ENCODE measurements around the gene SLC6A2. TPM values are rescaled to one million over a fixed set of nuclear protein-coding genes. Genes with fewer than 3 reads are reported as not detected.
"Not testable (repeated sequence)": the region's sequence is repeated elsewhere in the genome, so short reads cannot be mapped to it uniquely, and the experiment has no call there.

SLC6A2 gene
- total RNA-seq: not detected

DNA sequence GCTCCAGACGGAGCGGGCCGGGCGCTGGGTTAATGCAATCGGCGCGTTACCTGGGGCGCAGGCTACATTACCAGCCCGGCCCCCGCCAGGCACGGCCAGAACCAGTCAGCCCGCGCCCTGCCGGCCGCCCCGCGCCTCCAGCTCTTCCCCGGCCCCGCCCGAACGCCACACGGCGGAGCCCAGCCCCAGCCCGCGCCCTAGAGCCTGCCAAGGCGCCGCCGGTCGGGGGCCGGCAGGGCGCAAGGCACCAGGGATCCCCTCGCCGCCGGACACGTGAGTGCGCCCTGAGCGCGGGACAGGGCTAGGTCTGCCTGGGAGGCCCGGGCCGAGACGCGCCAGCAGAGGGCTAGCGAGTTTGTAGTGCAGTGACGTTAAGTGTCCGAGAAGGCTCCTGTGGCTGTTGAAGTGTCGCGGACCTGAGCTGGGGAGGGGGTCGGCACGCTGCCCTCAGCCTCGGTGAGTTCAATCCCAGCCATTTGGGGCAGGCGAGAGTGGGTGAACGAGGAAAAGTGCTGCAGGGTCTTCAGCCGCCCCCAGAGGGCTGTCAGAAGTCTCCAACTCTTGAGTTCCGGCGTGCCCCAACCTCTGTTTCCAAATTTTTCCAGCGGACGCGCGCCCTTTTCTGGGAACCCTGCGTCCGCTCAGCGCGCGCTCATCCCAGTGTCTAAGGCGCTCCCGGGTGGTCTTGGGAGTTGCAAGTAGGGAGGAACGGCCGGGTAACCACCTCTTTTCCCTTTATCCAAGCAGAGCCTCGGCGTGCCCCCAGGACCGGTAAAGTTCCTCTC lies at the start of gene SLC6A2:
SLC6A2 (plus strand) TSS at position 92 of the 785 bp plus-strand sequence. CDS start 707 bp downstream, outside the sequence.
- no peak within 1 kb of the TSS for H3K4me3 Mint-ChIP-seq
- peaks cover 10% of the 10 kb centered on the region for H3K27me3 Mint-ChIP-seq
- no peaks in the 10 kb centered on the region for H3K9me3 Mint-ChIP-seq
- DNase-seq: no peak
- H3K36me3 Mint-ChIP-seq: no peaks in the 10 kb centered on the region
- ChIA-PET POLR2A (no interaction called here), CTCF (no interaction called here)
- no peak within 1 kb of the TSS for H3K27ac Mint-ChIP-seq
- intact Hi-C loops (cut with micrococcal nuclease): no loop called here
- H3K4me1 Mint-ChIP-seq (ENCODE audit: low read depth): no peaks in the 10 kb centered on the region

DNA sequence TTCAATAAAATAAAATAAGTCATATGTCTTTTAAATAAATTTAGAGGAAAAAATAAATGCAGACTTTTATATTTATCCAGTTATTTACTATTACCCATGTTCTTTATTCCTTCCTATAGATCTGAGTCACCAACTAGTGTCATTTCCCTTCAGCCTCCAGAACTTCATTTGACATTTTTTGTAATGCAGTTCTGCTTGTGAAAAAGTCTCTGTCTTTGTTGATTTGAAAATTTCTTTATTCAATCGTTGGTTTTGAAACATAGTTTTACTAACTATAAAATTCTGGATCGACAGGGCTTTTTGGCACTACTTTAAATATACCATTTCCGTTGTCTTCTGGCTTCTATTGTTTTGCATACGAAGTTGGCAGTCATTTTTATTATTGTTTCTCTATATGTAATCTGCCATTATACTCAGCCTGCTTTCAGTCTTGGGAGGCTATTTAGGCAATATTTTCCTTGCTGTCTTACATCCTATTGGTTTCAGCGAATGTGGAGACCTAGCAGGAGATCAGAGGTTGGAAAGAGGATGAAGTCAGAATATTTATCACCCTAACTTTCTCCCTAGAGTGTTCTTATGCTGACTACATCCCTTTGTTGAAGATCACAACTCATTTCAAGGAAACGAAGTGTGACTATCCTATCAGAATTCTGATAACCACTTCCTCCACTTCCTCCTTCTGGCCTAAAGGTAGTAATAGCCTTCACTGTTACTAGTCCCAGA lies 42.0 kb upstream of the SLC6A2 start:
- H3K27ac Mint-ChIP-seq: no peak overlapping the region

DNA sequence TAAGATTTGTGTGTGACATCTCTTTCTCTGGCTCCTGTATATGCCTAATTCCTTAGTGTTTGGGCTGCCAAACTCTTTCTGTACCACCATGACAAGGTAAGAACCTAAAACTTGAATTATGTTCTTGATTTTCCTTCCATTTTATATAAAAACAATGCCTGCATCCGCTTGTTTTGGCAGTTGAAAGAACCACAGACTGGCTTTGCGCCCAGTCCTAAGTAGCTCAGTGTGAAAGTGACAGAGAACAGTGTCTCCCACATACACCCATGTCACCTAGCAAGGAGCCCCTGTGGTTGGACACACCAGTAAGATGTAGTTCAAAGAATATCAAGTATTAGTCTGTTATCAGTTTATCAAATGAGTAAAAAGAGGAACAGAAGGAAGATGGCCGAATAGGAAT lies 40.7 kb upstream of the SLC6A2 start:
- Mint-ChIP-seq H3K27me3 (peaks cover 12% of the 10 kb centered on the region), H3K4me1 (ENCODE audit: low read depth) (no peaks in the 10 kb centered on the region), H3K9me3 (no peaks in the 10 kb centered on the region), H3K36me3 (no peaks in the 10 kb centered on the region), H3K27ac (no peak overlapping the region), H3K4me3 (no peak overlapping the region)
- ChIA-PET POLR2A (no interaction called here), CTCF (no interaction called here)
- intact Hi-C loops (cut with micrococcal nuclease): no loop called here
- DNase-seq: no peak

More for the DNA sequence above, 42.0 kb upstream of the SLC6A2 start:
- Mint-ChIP-seq H3K9me3 (peaks cover 2% of the 10 kb centered on the region), H3K36me3 (no peaks in the 10 kb centered on the region), H3K4me3 (no peak overlapping the region), H3K27me3 (peaks cover 12% of the 10 kb centered on the region), H3K4me1 (ENCODE audit: low read depth) (no peaks in the 10 kb centered on the region)
- no peak for DNase-seq
- POLR2A ChIA-PET: no interaction called here
- CTCF ChIA-PET: no interaction called here
- intact Hi-C loops (cut with micrococcal nuclease): no loop called here

DNA sequence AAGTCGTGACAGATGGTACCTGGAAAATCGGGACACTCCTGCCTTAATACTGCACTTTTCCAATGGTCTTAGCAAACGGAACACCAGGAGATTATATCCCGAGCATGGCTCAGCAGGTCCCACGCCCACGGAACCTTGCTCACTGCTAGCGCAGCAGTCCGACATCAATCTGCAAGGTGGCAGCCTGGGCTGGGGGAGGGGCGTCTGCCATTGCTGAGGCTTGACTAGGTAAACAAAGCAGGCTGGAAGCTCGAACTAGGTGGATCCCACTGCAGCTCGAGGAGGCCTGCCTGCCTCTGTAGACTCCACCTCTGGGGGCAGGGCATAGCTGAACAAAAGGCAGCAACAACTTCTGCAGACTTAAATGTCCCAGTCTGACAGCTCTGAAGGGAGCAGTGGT lies 40.1 kb upstream of the SLC6A2 start:
- H3K36me3 Mint-ChIP-seq; DNase-seq; H3K4me3 Mint-ChIP-seq; POLR2A ChIA-PET; intact Hi-C loops (cut with micrococcal nuclease); H3K27ac Mint-ChIP-seq; H3K4me1 Mint-ChIP-seq (ENCODE audit: low read depth); H3K9me3 Mint-ChIP-seq; CTCF ChIA-PET: not testable (repeated sequence)
- peaks cover 12% of the 10 kb centered on the region for H3K27me3 Mint-ChIP-seq

DNA sequence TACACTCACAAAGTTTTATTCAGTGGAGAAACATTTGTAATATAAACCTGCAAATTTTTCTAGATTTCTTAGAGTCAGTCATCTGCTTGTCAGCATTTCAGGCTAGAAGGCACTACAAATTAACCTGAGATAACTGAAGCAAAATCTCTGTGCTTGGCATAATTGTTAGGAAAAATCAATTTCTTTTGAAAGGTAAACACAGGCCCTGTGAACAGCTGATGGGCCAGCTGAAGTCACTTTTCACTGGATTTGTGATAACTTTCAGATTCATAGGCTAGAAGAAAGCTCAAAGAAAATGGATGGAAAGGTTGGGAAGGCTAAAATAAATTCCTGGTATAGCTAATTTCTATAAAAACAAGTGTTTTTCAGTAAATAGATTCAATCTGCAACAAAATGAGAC lies 34.0 kb upstream of the SLC6A2 start:
- POLR2A ChIA-PET: no interaction called here
- no peaks in the 10 kb centered on the region for H3K4me1 Mint-ChIP-seq (ENCODE audit: low read depth)
- CTCF ChIA-PET: interaction anchor here (1.0 kb wide), 1 partner anchor 154 kb away, joined by 3 read pairs; no protein-coding TSS in a partner anchor
- no peaks in the 10 kb centered on the region for H3K36me3 Mint-ChIP-seq
- peaks cover 3% of the 10 kb centered on the region for H3K27me3 Mint-ChIP-seq
- peaks cover 2% of the 10 kb centered on the region for H3K9me3 Mint-ChIP-seq
- no peak overlapping the region for H3K27ac Mint-ChIP-seq
- DNase-seq: no peak
- intact Hi-C loops (cut with micrococcal nuclease): no loop called here
- no peak overlapping the region for H3K4me3 Mint-ChIP-seq

DNA sequence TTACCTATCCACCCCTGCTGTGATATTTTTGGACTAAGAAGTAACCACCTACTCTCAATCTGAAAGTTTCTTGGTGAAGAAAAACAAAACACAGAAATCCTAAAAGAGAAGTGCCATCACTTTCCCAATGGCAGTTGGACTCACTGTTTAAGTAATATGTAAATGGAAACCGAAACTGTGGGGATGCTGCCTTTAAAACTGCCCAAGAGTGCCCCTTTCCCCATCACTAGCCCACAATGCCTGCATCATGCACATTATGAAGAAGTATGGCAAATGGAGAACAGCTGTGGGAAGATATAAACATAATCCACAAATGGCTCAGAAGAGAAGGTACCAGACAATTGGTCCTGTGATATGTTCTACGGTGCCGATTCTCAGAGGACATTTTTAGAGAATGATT lies 33.5 kb upstream of the SLC6A2 start:
- no peak for DNase-seq
- CTCF ChIA-PET: interaction anchor here (1.0 kb wide), 1 partner anchor 154 kb away, joined by 3 read pairs; no protein-coding TSS in a partner anchor
- no peaks in the 10 kb centered on the region for H3K36me3 Mint-ChIP-seq

DNA sequence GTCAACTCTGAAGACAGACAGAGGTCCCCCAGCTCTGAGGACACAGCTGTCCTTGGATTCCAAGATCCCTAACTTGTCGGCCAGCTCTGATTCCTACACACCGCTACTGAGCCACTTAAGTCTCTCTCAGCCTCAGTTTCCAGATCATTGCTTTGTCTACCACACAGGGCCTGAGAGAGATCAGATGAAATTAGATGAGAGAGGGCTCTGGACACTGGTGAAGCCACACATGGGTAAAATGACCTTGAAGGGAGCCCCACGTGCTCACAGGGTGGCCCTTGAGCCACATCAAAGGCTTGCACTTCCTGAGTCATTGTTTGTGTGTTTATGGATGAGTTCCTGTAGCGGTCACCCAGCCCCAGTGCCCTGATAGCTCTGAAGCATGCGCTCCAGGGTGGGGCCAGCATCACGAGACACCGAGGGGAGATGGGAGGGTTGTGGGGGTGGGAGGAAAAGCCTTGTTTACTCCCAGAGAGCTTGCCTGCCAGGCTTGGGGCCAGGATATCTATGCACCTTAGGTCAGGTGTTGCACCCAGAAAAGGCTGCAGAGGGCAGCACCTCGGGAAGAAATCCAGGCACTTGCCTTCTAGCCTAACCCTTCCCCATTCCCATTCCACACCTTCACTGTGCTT lies 32.7 kb upstream of the SLC6A2 start:
- DNase-seq: no peak
- ChIA-PET POLR2A (no interaction called here), CTCF (interaction anchor here (0.7 kb wide), 1 partner anchor 14 kb away, joined by 3 read pairs; no protein-coding TSS in a partner anchor)
- Mint-ChIP-seq H3K27ac (no peak overlapping the region), H3K4me3 (no peak overlapping the region), H3K4me1 (ENCODE audit: low read depth) (no peaks in the 10 kb centered on the region), H3K9me3 (peaks cover 2% of the 10 kb centered on the region), H3K27me3 (peaks cover 1% of the 10 kb centered on the region), H3K36me3 (no peaks in the 10 kb centered on the region)
- intact Hi-C loops (cut with micrococcal nuclease): no loop called here

More for the DNA sequence above, 33.5 kb upstream of the SLC6A2 start:
- intact Hi-C loops (cut with micrococcal nuclease): no loop called here
- POLR2A ChIA-PET: no interaction called here
- Mint-ChIP-seq H3K4me1 (ENCODE audit: low read depth) (no peaks in the 10 kb centered on the region), H3K9me3 (peaks cover 2% of the 10 kb centered on the region), H3K4me3 (no peak overlapping the region), H3K27ac (no peak overlapping the region), H3K27me3 (peaks cover 2% of the 10 kb centered on the region)

DNA sequence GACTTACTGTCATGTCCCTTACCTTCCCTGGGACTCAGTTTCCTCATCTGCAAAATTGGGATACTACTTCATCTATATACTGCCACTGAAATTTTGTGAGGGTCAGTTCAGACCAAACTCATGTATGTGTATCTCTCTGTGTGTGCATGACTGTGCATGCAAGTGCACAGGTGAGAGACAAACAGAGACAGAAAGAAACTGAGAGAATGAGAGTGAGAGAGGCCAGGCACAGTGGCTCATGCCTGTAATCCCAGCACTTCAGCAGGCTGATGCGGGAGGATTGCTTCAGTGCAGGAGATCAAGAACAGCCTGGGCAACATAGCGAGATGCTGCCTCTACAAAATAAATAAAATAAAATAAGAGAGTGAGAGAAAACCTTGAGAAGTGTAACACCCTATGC lies 32.1 kb upstream of the SLC6A2 start:
- DNase-seq: no peak
- H3K36me3 Mint-ChIP-seq: no peaks in the 10 kb centered on the region
- H3K9me3 Mint-ChIP-seq: peaks cover 2% of the 10 kb centered on the region
- H3K27me3 Mint-ChIP-seq: peaks cover 1% of the 10 kb centered on the region
- ChIA-PET CTCF (no interaction called here), POLR2A (no interaction called here)
- H3K4me3 Mint-ChIP-seq: no peak overlapping the region
- no peaks in the 10 kb centered on the region for H3K4me1 Mint-ChIP-seq (ENCODE audit: low read depth)
- H3K27ac Mint-ChIP-seq: no peak overlapping the region
- intact Hi-C loops (cut with micrococcal nuclease): no loop called here

DNA sequence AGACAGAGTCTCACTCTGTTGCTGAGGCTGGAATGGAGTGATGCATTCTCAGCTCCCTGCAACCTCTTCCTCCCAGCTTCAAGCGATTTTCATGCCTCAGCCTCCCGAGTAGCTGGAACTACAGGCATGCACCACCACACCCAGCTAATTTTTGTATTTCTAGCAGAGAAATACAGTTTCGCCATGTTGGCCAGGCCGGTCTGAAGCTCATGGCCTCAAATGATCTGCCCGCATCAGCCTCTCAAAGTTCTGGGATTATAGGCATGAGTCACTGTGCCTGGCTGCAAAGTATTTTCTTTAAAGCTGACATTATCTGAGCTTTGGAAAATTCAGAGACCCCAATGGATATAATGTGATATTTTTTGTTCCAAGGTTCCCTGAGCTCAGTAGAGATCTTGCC lies 31.1 kb upstream of the SLC6A2 start:
- Mint-ChIP-seq H3K4me3 (no peak overlapping the region), H3K27ac (no peak overlapping the region), H3K27me3 (peaks cover 1% of the 10 kb centered on the region), H3K4me1 (ENCODE audit: low read depth) (no peaks in the 10 kb centered on the region), H3K36me3 (no peaks in the 10 kb centered on the region), H3K9me3 (peaks cover 2% of the 10 kb centered on the region)
- intact Hi-C loops (cut with micrococcal nuclease): no loop called here
- CTCF ChIA-PET: interaction anchor here (2.9 kb wide), 1 partner anchor 160 kb away, joined by 8 read pairs; no protein-coding TSS in a partner anchor
- POLR2A ChIA-PET: no interaction called here
- DNase-seq: no peak

DNA sequence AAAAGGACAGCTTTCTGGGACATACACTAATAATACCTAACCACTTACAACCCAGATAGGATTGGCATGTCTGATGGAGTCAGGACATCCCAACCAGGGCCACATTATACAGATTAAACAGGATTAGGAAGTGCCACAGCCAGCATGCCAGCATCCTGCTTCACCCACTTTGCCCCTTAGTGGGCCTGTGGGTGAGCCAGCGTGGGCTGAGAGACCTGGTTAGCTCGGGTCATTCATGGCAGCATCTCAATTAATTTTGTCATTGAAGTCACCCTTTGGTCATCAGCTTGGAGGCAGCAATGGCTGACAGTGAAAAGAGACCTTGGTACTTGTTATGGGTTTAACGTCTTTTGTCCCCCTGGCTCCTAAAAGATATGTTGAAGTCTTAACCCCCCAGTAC lies 29.9 kb upstream of the SLC6A2 start:
- H3K27ac Mint-ChIP-seq: no peak overlapping the region
- peaks cover 1% of the 10 kb centered on the region for H3K27me3 Mint-ChIP-seq
- no peaks in the 10 kb centered on the region for H3K9me3 Mint-ChIP-seq
- H3K4me1 Mint-ChIP-seq (ENCODE audit: low read depth): no peaks in the 10 kb centered on the region
- ChIA-PET POLR2A (interaction anchor here (0.6 kb wide), 1 partner anchor 16 kb away, joined by 3 read pairs; no protein-coding TSS in a partner anchor), CTCF (interaction anchor here (2.9 kb wide), 1 partner anchor 161 kb away, joined by 8 read pairs; no protein-coding TSS in a partner anchor)
- no peak overlapping the region for H3K4me3 Mint-ChIP-seq
- H3K36me3 Mint-ChIP-seq: no peaks in the 10 kb centered on the region
- no peak for DNase-seq
- intact Hi-C loops (cut with micrococcal nuclease): no loop called here

DNA sequence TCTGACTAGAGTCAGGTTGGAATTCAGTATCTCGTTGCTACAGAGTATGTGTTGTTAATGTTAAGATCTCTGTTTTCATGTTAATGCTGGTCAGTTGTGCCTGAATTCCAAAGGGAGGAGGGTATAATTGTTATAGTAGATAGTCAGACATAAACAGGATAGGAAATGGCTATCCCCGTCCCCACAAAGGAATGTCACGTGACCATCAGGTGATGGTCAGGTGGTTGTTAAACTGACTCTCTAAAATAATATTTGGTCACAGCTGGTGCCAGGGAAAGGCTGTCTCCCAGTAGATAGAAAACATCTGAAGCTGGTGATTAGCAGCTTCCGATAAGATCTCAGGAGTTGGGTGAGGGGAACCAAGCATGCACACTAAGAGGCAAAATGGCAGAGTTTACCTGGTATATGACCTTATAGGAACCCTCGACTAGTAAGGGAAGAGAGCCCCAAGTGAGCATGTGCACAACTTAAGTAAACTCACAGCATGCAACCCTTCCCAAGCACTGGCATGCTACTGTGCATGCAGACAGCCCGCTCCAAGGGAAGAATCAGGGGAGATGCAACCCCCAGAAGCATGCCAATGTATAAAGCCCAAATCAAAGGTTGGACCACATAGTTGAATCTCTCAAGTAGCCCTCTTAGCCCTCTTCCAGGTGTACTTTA lies 27.4 kb upstream of the SLC6A2 start:
- Mint-ChIP-seq H3K9me3 (no peaks in the 10 kb centered on the region), H3K36me3 (no peaks in the 10 kb centered on the region), H3K27ac (no peak overlapping the region), H3K4me3 (no peak overlapping the region), H3K27me3 (peaks cover 5% of the 10 kb centered on the region), H3K4me1 (ENCODE audit: low read depth) (no peaks in the 10 kb centered on the region)
- CTCF ChIA-PET: no interaction called here
- no peak for DNase-seq
- POLR2A ChIA-PET: no interaction called here
- intact Hi-C loops (cut with micrococcal nuclease): no loop called here

DNA sequence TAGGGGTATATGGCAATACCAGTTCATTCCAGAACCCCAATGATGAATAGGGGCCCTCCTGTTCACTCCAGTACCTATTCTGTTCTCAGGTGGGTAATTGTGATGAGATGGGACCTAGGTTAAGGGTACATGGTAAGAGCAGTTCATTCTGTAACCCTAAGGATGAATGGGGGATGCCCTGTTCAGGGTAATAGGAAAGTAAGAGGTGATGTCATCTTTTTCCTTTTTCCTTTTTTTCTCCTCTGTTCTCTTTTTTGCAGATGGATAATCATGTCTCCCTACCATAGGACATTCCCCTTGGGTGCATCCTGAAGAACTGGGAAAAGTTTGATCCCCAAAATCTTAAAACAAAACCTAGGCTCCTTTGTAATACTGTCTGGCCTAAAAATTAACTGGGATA lies 25.0 kb upstream of the SLC6A2 start:
- Mint-ChIP-seq H3K27me3 (peaks cover 5% of the 10 kb centered on the region), H3K9me3 (no peaks in the 10 kb centered on the region), H3K4me1 (ENCODE audit: low read depth) (no peaks in the 10 kb centered on the region), H3K36me3 (no peaks in the 10 kb centered on the region), H3K27ac (no peak overlapping the region), H3K4me3 (no peak overlapping the region)
- intact Hi-C loops (cut with micrococcal nuclease): no loop called here
- POLR2A ChIA-PET: no interaction called here
- DNase-seq: no peak
- CTCF ChIA-PET: no interaction called here
